ENCODE results near the gene ADH6. TPM values are rescaled to one million over a fixed set of nuclear protein-coding genes. Genes with fewer than 3 reads are reported as not detected.
"Not testable (repeated sequence)": the region's sequence is repeated elsewhere in the genome, so short reads cannot be mapped to it uniquely, and the experiment has no call there.

The ADH6 gene
- total RNA-seq, 1 experiment from 2014 or later: not detected

- no peak for DNase-seq (ENCODE audit: low read depth)
Observed at GRCh38 chr4:99190336-99190735, 28.7 kb downstream of the ADH6 start.

- not testable (repeated sequence) for DNase-seq (ENCODE audit: low read depth)
Observed at GRCh38 chr4:99189900-99190299, 29.1 kb downstream of the ADH6 start.

- DNase-seq (ENCODE audit: low read depth): no peak
Observed at GRCh38 chr4:99186029-99186428, 33.0 kb downstream of the ADH6 start.

GRCh38 chr4:99185581-99185980 lies 33.5 kb downstream of the ADH6 start:
- no peak for DNase-seq (ENCODE audit: low read depth)

- DNase-seq (ENCODE audit: low read depth): peak; percentile 82
Observed at GRCh38 chr4:99180382-99181070, 38.5 kb downstream of the ADH6 start.

GRCh38 chr4:99179626-99180025 lies 39.4 kb downstream of the ADH6 start:
- peak; percentile 20 for DNase-seq (ENCODE audit: low read depth)

GRCh38 chr4:99179178-99179577 lies 39.9 kb downstream of the ADH6 start:
- DNase-seq (ENCODE audit: low read depth): no peak

GRCh38 chr4:99166544-99166943 lies 52.5 kb downstream of the ADH6 start:
- DNase-seq (ENCODE audit: low read depth): no peak

GRCh38 chr4:99165978-99166377 lies 53.1 kb downstream of the ADH6 start:
- DNase-seq (ENCODE audit: low read depth): no peak

GRCh38 chr4:99161373-99162099 lies 57.5 kb downstream of the ADH6 start:
- no peak for DNase-seq (ENCODE audit: low read depth)

GRCh38 chr4:99159699-99160098 lies 59.3 kb downstream of the ADH6 start:
- DNase-seq (ENCODE audit: low read depth): peak; percentile 11

- DNase-seq (ENCODE audit: low read depth): no peak
Observed at GRCh38 chr4:99157478-99157935, 61.5 kb downstream of the ADH6 start.

GRCh38 chr4:99156992-99157391 lies 62.1 kb downstream of the ADH6 start:
- no peak for DNase-seq (ENCODE audit: low read depth)

- no peak for DNase-seq (ENCODE audit: low read depth)
Observed at GRCh38 chr4:99154658-99155342, 64.2 kb downstream of the ADH6 start.

Other genes with a start within 250 kb of the ADH6 start
- 61.9 and 62.7 TPM in 2 replicates for gene METAP1, start 223.5 kb downstream of the ADH6 start, total RNA-seq (2014; rRNA removed)
- gene ADH5, start 130.5 kb downstream of the ADH6 start, total RNA-seq (2014; rRNA removed): 134 and 140 TPM in 2 replicates
- not detected in 2 replicates for gene ADH4, start 74.9 kb downstream of the ADH6 start, total RNA-seq (2014; rRNA removed)
- not detected in 2 replicates for gene ADH1A, start 71.7 kb upstream of the ADH6 start, total RNA-seq (2014; rRNA removed)
- gene ADH1B, start 102.2 kb upstream of the ADH6 start, total RNA-seq (2014; rRNA removed): not detected in 2 replicates
- gene ADH1C, start 133.5 kb upstream of the ADH6 start, total RNA-seq (2014; rRNA removed): not detected in 2 replicates
- gene ADH7, start 216.1 kb upstream of the ADH6 start, total RNA-seq (2014; rRNA removed): not detected in 2 replicates

Measured in LHCN-M2 (cell line).